KG1 (cell line): ENCODE data around the gene STAT1.
"Not testable (repeated sequence)": the region's sequence is repeated elsewhere in the genome, so short reads cannot be mapped to it uniquely, and the experiment has no call there.

Experiments
- DNase-seq: peaks from one replicate; lab custom pipeline; 2025; lab: John Stamatoyannopoulos, UW

Gene STAT1

GRCh38 chr2:190981733-190982132 is 32.2 kb downstream of the STAT1 start:
- no peak for DNase-seq

GRCh38 chr2:190981333-190981732 is 32.6 kb downstream of the STAT1 start:
- no peak for DNase-seq

- no peak for DNase-seq
These were observed 33.3 kb downstream of the STAT1 start for GRCh38 chr2:190980630-190981209.

- DNase-seq, result no peak
These were observed 33.9 kb downstream of the STAT1 start for GRCh38 chr2:190979906-190980629.

GRCh38 chr2:190978389-190979053 is 35.5 kb downstream of the STAT1 start:
- no peak for DNase-seq

GRCh38 chr2:190977505-190977904 is 36.5 kb downstream of the STAT1 start:
- no peak for DNase-seq

GRCh38 chr2:190976521-190976920 is 37.5 kb downstream of the STAT1 start:
- no peak for DNase-seq

GRCh38 chr2:190974629-190975361 is 39.2 kb downstream of the STAT1 start:
- DNase-seq, result no peak

- no peak for DNase-seq
These were observed 40.0 kb downstream of the STAT1 start for GRCh38 chr2:190973726-190974628.

GRCh38 chr2:190973262-190973661 is 40.7 kb downstream of the STAT1 start:
- DNase-seq, result no peak

- no peak for DNase-seq
These were observed 41.1 kb downstream of the STAT1 start for GRCh38 chr2:190972846-190973245.

GRCh38 chr2:190972213-190972612 is 41.8 kb downstream of the STAT1 start:
- no peak for DNase-seq

GRCh38 chr2:190970873-190971506 is 43.0 kb downstream of the STAT1 start:
- no peak for DNase-seq

- no peak for DNase-seq
These were observed 43.8 kb downstream of the STAT1 start for GRCh38 chr2:190970160-190970559.

GRCh38 chr2:190968522-190968921 is 45.4 kb downstream of the STAT1 start:
- DNase-seq, result no peak

GRCh38 chr2:190965580-190966222 is 48.3 kb downstream of the STAT1 start:
- no peak for DNase-seq

GRCh38 chr2:190964170-190964795 is 49.7 kb downstream of the STAT1 start:
- no peak for DNase-seq

GRCh38 chr2:190963088-190963487 is 50.9 kb downstream of the STAT1 start:
- DNase-seq, result no peak

- DNase-seq, result no peak
These were observed 52.0 kb downstream of the STAT1 start for GRCh38 chr2:190961918-190962487.

- DNase-seq, result not testable (repeated sequence)
These were observed 52.9 kb downstream of the STAT1 start for GRCh38 chr2:190961117-190961516.
